Thyroid gland (tissue), 4 donors: ENCODE data around the gene KRT12. TPM values are rescaled to one million over a fixed set of nuclear protein-coding genes. Genes with fewer than 3 reads are reported as not detected.

Source experiments
- DNase-seq, 2 donors: peaks; one replicate each; pipeline ENCODE4 v3.0.0-alpha.2; 2019
- H3K27ac ChIP-seq, 3 donors: fragments of 200-600 bp; sonication (generic); 1 replicate in 2 of 3; 2 replicates in 1 of 3; pipeline ENCODE4 v1.5.1; 2016 to 2019; ENCODE audit warnings: mild to moderate bottlenecking in 1 of 3, moderate library complexity in 1 of 3
- H3K27me3 ChIP-seq: fragments of 200-600 bp; sonication (generic); one replicate; pipeline ENCODE4 v1.5.1; 2019
- H3K36me3 ChIP-seq, 2 donors: fragments of 200-600 bp; sonication (generic); one replicate each; pipeline ENCODE4 v1.5.1; 2016 to 2019
- H3K4me1 ChIP-seq, 2 donors: fragments of 200-600 bp; sonication (generic); one replicate each; pipeline ENCODE4 v1.5.1; 2017 to 2019
- H3K4me3 ChIP-seq, 3 donors: fragments of 200-600 bp; sonication (generic); replicated peaks in 1 of 3; 1 replicate in 2 of 3; 2 replicates in 1 of 3; pipeline ENCODE4 v1.5.1; 2016; ENCODE audit warnings: mild to moderate bottlenecking in 1 of 3
- H3K9me3 ChIP-seq: fragments of 200-600 bp; sonication (generic); one replicate; pipeline ENCODE4 v1.5.1; 2017
- POLR2A ChIP-seq, 2 donors: fragments of 450-650 bp; IDR thresholded peaks; one replicate each; pipeline ENCODE4 v1.6.1; 2017; ENCODE audit warnings: antibody characterized with exemption in 2 of 2, mild to moderate bottlenecking in 2 of 2, moderate library complexity in 1 of 2
- WGBS, 2 donors: methylation state at CpG; one replicate each; pipeline ENCODE4 v1.1.5; 2017; 5-methylcytosine and 5-hydroxymethylcytosine counted together
- intact Hi-C: fragments of 100-400 bp; cut with DNase I; formaldehyde crosslinking; loops from one replicate; pipeline ENCODE4 v1.15.1; 2023
- total RNA-seq, 4 donors: library from RNA; depleted of rRNA; stranded (reverse); fragments of >200 nt; gene quantifications; one replicate each; pipeline ENCODE4 v1.2.3, GENCODE V29; 2016
- TF ChIP-seq, protein P1 (sequence below), 6 experiments: fragments of 200-600 bp in 3 of 6; fragments of 450-650 bp in 3 of 6; sonication (generic) in 3 of 6; IDR thresholded peaks; one replicate each; pipeline ENCODE4 v1.5.1; 2016 to 2019; ENCODE audit warnings: antibody characterized with exemption in 6 of 6, mild to moderate bottlenecking in 2 of 6, inconsistent platforms in 1 of 6, moderate library complexity in 1 of 6

The KRT12 gene
- total RNA-seq, 4 donors from 2014 or later, result not detected

DNA sequence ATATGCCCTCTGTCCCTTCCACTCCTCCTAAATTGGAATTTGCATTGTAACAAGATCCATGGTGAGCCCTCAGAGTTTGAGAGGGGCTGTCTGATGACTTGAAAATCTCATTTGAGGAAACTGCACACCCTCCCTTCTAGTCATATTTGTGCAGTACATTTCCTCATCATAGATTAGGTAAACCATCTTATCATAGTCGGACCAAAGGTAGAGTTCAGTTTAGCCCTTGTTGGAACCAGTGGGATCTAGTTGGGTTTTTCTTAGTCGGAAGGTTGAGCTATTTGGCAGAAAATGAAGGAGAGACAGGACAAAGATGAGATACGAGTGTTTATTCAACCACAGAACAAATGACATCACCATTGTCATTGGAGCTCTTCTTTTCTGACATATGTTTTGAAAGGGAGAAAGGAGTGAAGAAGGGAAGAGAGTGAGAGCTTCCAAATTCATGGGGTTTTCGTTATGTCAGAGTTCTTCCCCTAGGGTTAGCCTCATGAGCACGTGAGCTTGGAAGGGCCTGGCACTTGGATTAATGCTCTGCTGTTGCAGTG, 33.9 kb upstream of the KRT12 start:
- H3K9me3 ChIP-seq, result no peaks in the 10 kb centered on the region
- intact Hi-C loops, result no loop called here
- no peaks in the 10 kb centered on the region for H3K27me3 ChIP-seq
- 75 to 79% methylated on average over 5 of the region's 5 CpGs for WGBS, 2 donors
- H3K4me3 ChIP-seq, result no peak overlapping the region
- H3K27ac ChIP-seq, result no peak overlapping the region
- DNase-seq, result no peak
- no peaks in the 10 kb centered on the region for H3K36me3 ChIP-seq
- TF ChIP-seq, protein P1, sequence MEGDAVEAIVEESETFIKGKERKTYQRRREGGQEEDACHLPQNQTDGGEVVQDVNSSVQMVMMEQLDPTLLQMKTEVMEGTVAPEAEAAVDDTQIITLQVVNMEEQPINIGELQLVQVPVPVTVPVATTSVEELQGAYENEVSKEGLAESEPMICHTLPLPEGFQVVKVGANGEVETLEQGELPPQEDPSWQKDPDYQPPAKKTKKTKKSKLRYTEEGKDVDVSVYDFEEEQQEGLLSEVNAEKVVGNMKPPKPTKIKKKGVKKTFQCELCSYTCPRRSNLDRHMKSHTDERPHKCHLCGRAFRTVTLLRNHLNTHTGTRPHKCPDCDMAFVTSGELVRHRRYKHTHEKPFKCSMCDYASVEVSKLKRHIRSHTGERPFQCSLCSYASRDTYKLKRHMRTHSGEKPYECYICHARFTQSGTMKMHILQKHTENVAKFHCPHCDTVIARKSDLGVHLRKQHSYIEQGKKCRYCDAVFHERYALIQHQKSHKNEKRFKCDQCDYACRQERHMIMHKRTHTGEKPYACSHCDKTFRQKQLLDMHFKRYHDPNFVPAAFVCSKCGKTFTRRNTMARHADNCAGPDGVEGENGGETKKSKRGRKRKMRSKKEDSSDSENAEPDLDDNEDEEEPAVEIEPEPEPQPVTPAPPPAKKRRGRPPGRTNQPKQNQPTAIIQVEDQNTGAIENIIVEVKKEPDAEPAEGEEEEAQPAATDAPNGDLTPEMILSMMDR (IDR thresholded peaks at IDR 0.05), result no peak
- TF ChIP-seq POLR2A (IDR thresholded peaks at IDR 0.05), result no peak
- no peaks in the 10 kb centered on the region for H3K4me1 ChIP-seq

DNA sequence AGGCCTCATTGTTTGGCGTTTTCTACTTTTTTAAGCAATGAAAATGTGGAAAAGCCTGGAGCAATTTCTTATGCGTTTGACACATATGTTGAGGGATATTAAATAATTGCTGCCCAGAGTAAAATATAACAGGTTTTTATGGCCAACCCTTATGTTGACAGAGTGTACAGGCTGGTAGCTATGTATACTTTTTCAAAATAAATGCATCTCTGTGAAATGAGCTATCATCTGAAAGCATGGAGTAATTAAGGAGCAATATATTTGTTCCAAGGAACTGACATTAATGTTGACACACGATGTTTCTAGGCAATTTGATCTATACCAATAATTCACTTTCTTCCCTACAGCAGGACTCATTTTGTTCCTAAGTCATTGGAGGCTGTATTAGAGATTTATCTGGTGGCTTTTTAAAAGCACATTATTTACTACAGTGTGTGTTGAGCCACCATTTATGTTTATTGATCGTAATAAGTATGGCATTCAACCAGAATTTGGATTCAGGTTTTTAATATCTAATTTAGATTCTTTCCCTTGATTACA, 30.0 kb upstream of the KRT12 start:
- no peak for DNase-seq
- Histone ChIP-seq H3K4me1 (no peaks in the 10 kb centered on the region), H3K9me3 (no peaks in the 10 kb centered on the region), H3K27ac (no peak overlapping the region), H3K27me3 (no peaks in the 10 kb centered on the region), H3K36me3 (no peaks in the 10 kb centered on the region), H3K4me3 (no peak overlapping the region)
- intact Hi-C loops, result no loop called here
- TF ChIP-seq POLR2A (IDR thresholded peaks at IDR 0.05), result no peak
- TF ChIP-seq, protein P1 (IDR thresholded peaks at IDR 0.05), result no peak
- 89 to 94% methylated on average over 4 of the region's 4 CpGs for WGBS, 2 donors

DNA sequence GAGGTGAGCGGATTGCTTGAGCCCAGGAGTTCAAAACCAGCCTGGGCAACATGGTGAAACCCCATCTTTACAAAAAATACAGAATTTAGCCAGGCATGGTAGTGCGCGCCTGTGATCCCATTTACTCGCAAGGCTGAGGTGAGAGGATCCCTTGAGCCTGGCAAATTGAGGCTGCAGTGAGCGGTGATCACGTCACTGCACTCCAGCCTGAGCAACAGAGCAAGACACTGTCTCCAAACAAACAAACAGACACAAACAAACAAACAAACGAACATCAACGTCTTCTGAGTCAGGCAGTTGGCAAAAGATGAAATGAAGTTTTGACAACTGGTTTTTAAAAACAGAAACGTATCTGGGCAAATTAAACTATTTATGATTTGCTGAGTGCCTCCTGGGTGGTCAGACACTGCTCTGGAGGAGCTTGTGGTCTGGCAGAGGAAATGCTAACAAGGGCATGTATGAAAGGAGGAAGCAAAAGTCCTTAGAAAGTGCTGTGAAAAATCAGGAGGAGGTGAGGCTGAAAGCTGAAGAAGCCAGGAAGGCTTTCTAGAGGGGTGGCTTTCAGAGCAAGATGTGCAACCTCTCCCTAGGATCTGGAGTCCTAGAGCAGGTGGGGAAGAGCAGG, 28.2 kb upstream of the KRT12 start:
- Histone ChIP-seq H3K36me3 (no peaks in the 10 kb centered on the region), H3K4me1 (no peaks in the 10 kb centered on the region), H3K4me3 (no peak overlapping the region), H3K27me3 (no peaks in the 10 kb centered on the region), H3K9me3 (no peaks in the 10 kb centered on the region), H3K27ac (no peak overlapping the region)
- no peak for DNase-seq
- no peak for TF ChIP-seq POLR2A (IDR thresholded peaks at IDR 0.05)
- TF ChIP-seq, protein P1 (IDR thresholded peaks at IDR 0.05), result no peak
- intact Hi-C loops, result no loop called here
- 74% methylated on average over 9 of the region's 9 CpGs for WGBS, 2 donors

GRCh38 chr17:40888196-40888720, 21.2 kb upstream of the KRT12 start:
- 82 to 89% methylated on average over 2 of the region's 2 CpGs for WGBS, 2 donors
- no peak for DNase-seq
- Histone ChIP-seq H3K27ac (no peak overlapping the region), H3K36me3 (no peaks in the 10 kb centered on the region), H3K4me3 (no peak overlapping the region), H3K27me3 (no peaks in the 10 kb centered on the region), H3K9me3 (no peaks in the 10 kb centered on the region), H3K4me1 (no peaks in the 10 kb centered on the region)
- intact Hi-C loops, result no loop called here
- TF ChIP-seq, protein P1 (IDR thresholded peaks at IDR 0.05), result no peak
- no peak for TF ChIP-seq POLR2A (IDR thresholded peaks at IDR 0.05)

DNA sequence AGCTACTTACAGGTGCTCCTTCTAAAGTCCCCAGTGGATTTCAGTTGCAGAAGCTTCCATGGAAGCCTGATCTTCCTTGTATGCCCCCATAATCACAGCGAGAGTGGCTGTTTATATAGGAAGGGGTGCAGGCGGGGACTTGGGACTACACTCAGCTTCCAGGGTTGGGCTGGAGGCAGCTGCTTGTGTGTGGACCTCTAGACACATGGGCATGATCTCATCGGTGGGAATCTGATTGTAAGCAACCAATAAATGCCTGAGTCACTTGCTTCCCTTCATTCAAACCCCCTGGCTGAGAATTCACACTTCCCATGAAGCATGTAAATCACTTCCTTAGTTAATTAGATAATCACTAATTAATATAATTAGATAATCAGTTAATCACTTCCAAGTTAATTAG, 19.1 kb upstream of the KRT12 start:
- intact Hi-C loops, result no loop called here
- no peak for TF ChIP-seq POLR2A (IDR thresholded peaks at IDR 0.05)
- TF ChIP-seq, protein P1 (IDR thresholded peaks at IDR 0.05), result no peak
- Histone ChIP-seq H3K4me3 (no peak overlapping the region), H3K27ac (no peak overlapping the region), H3K9me3 (no peaks in the 10 kb centered on the region), H3K27me3 (no peaks in the 10 kb centered on the region), H3K36me3 (no peaks in the 10 kb centered on the region), H3K4me1 (no peaks in the 10 kb centered on the region)
- 47 to 57% methylated on average over 3 of the region's 3 CpGs for WGBS, 2 donors
- no peak for DNase-seq
